ENCODE measurements around the gene KCTD10. TPM values are rescaled to one million over a fixed set of nuclear protein-coding genes. Genes with fewer than 3 reads are reported as not detected.

The KCTD10 gene
- total RNA-seq, 1 experiment from 2014 or later, result 71.3 TPM

DNA sequence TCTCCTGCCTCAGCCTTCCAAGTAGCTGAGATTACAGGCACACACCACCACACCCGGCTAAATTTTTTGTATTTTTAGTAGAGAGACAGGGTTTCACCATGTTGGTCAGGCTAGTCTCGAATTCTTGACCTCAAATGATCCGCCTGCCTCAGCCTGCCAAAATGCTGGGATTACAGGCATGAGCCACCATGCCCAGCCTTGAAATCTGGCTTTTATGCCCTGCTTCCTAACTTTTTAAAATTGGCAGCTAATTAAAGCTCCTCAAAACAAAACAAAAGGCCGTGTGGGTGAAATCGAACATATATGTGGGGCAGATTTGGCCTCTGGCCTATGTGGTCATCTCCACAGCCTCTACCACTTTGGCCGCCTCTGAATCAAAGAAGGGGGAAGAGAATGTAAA lies 37.9 kb downstream of the KCTD10 start:
- Histone ChIP-seq H3K23me2 (ENCODE audit: insufficient read length, low read depth, low read length, poor library complexity, severe bottlenecking) (no peaks in the 10 kb centered on the region), H3T11ph (ENCODE audit: low read length) (no peak overlapping the region), H4K5ac (ENCODE audit: insufficient read length, low read depth, low read length) (no peak overlapping the region), H3K18ac (ENCODE audit: insufficient read length, low read depth, low read length) (no peak overlapping the region), H3K14ac (ENCODE audit: insufficient read depth, low read length) (no peak overlapping the region), H2BK20ac (ENCODE audit: low read depth, low read length, poor library complexity, severe bottlenecking) (no peak overlapping the region), H3K56ac (ENCODE audit: insufficient read length, low read depth, low read length) (no peak overlapping the region), H3K27ac (ENCODE audit: insufficient read length, low read depth, low read length) (no peak overlapping the region), H3K4me1 (ENCODE audit: insufficient read depth, low read length) (peaks cover 7% of the 10 kb centered on the region; the same call in 1 of the 2 replicates), H3K79me2 (ENCODE audit: insufficient read depth, low read length) (no peaks in the 10 kb centered on the region), H3K79me1 (ENCODE audit: insufficient read depth, low read depth, low read length, poor library complexity, severe bottlenecking) (no peaks in the 10 kb centered on the region), H4K8ac (replicated peaks; ENCODE audit: insufficient read length, low read depth, low read length) (no peak overlapping the region), H2BK12ac (ENCODE audit: insufficient read length, low read depth, low read length) (no peak overlapping the region), H4K20me1 (ENCODE audit: control insufficient read depth, insufficient read depth, insufficient read length) (no peaks in the 10 kb centered on the region), H3K9ac (ENCODE audit: extremely low read depth, insufficient read length, low read length) (no peak overlapping the region), H4K91ac (ENCODE audit: insufficient read length, low read depth, low read length) (no peak overlapping the region), H2BK15ac (ENCODE audit: low read depth, low read length) (no peak overlapping the region), H3K23ac (ENCODE audit: insufficient read length, low read depth, low read length) (no peak overlapping the region), H3K4me2 (ENCODE audit: insufficient read depth, insufficient read length, low read length) (no peak overlapping the region), H3K27me3 (ENCODE audit: insufficient read depth, low read length) (no peaks in the 10 kb centered on the region), H3K9me3 (ENCODE audit: control insufficient read depth, low read depth, low read length) (no peaks in the 10 kb centered on the region), H2AFZ (ENCODE audit: low read length) (no peak overlapping the region), H2BK5ac (ENCODE audit: insufficient read length, low read length) (no peak overlapping the region), H3K4ac (ENCODE audit: low read depth, low read length) (no peak overlapping the region), H2AK5ac (ENCODE audit: insufficient read length, low read length) (no peak overlapping the region), H2BK120ac (ENCODE audit: low read depth, low read length, poor library complexity, severe bottlenecking) (no peak overlapping the region)
- TF ChIP-seq CTCF (conservative IDR thresholded peaks at IDR 0.05), result no peak
- peaks cover 36 to 38% of the 10 kb centered on the region in 2 experiments for H3K4me1 Mint-ChIP-seq
- DNase-seq, result no peak
- H3K27ac Mint-ChIP-seq, result peak overlapping the region in 1 of 3 experiments; percentile 87; a peak in 1 of 7 replicates
- no CpG with 5 or more reads among the region's 6 CpGs for WGBS (ENCODE audit: extremely low coverage, insufficient read length, low lambda C conversion rate)
- no peaks in the 10 kb centered on the region for H3K36me3 Mint-ChIP-seq (ENCODE audit: insufficient read depth in 1 of 3, low read depth in 3 of 3)
- no peaks in the 10 kb centered on the region for H3K9me3 Mint-ChIP-seq
- no peaks in the 10 kb centered on the region; the same call in 1 of the 2 replicates for H3K27me3 Mint-ChIP-seq (ENCODE audit: low read depth)
- no peak overlapping the region for H3K4me3 Mint-ChIP-seq
